Loucy (cell line): ENCODE measurements around the gene ARHGEF25.

Source experiments
- CTCF ChIP-seq: fragments of 200-600 bp; sonication (generic); conservative IDR thresholded peaks from 2 replicates; pipeline ENCODE4 v1.5.1; 2014; ENCODE audit warnings: mild to moderate bottlenecking, antibody characterized with exemption, low read length
- EZH2phosphoT487 ChIP-seq: fragments of 200-600 bp; IDR thresholded peaks from 2 replicates; pipeline ENCODE4 v1.6.1; 2018; ENCODE audit warnings: antibody characterized with exemption, mild to moderate bottlenecking, moderate library complexity, borderline replicate concordance

- TF ChIP-seq CTCF (no peak), EZH2phosphoT487 (no peak)
These were observed 41.4 kb upstream of the ARHGEF25 start for GRCh38 chr12:57569858-57570257.
